Osteoblast (primary cell): ENCODE data around the gene AK8. TPM values are rescaled to one million over a fixed set of nuclear protein-coding genes. Genes with fewer than 3 reads are reported as not detected.
A peak's percentile ranks its signal among the peaks of the same experiment; 100 is the strongest.

ENCODE experiments used
- DNase-seq: peaks from one replicate; pipeline ENCODE4 v3.0.0; 2011; ENCODE audit warnings: low spot score, mixed read lengths; ENCODE audit not compliant: insufficient read length; ENCODE audit errors: missing footprints
- H2AFZ ChIP-seq: 2 replicates; pipeline ENCODE4 v1.6.0; 2011; ENCODE audit warnings: mild to moderate bottlenecking, low read length
- H3K27ac ChIP-seq: 2 replicates; pipeline ENCODE4 v1.5.1; 2011; ENCODE audit warnings: mild to moderate bottlenecking, low read depth, low read length, moderate library complexity
- H3K27me3 ChIP-seq: 2 replicates; pipeline ENCODE4 v1.6.0; 2012; ENCODE audit warnings: mild to moderate bottlenecking, control low read depth, inconsistent platforms, low read length, moderate library complexity; ENCODE audit not compliant: insufficient read depth
- H3K36me3 ChIP-seq: 2 replicates; pipeline ENCODE4 v1.5.1; 2011; ENCODE audit warnings: mild to moderate bottlenecking, low read length, control low read depth, moderate library complexity; ENCODE audit not compliant: insufficient read depth
- H3K4me1 ChIP-seq: 2 replicates; pipeline ENCODE4 v1.5.1; 2011; ENCODE audit warnings: mild to moderate bottlenecking, low read length, control low read depth, moderate library complexity; ENCODE audit not compliant: insufficient read depth
- H3K4me2 ChIP-seq: 2 replicates; pipeline ENCODE4 v1.6.0; 2011; ENCODE audit warnings: mild to moderate bottlenecking, low read length; ENCODE audit not compliant: insufficient read depth
- H3K4me3 ChIP-seq: fragments of 200-600 bp; sonication (generic); 3 replicates; pipeline ENCODE4 v1.5.1; 2012; ENCODE audit warnings: mild to moderate bottlenecking, low read length, inconsistent platforms; ENCODE audit not compliant: insufficient read depth
- H3K79me2 ChIP-seq: 2 replicates; pipeline ENCODE4 v1.6.0; 2012; ENCODE audit warnings: mild to moderate bottlenecking, low read length, control low read depth, inconsistent platforms; ENCODE audit not compliant: insufficient read depth
- H3K9me3 ChIP-seq: 2 replicates; pipeline ENCODE4 v1.5.1; 2011; ENCODE audit warnings: low read depth, low read length, control low read depth
- H4K20me1 ChIP-seq: 2 replicates; pipeline ENCODE4 v1.6.0; 2012; ENCODE audit warnings: mild to moderate bottlenecking, low read length, control low read depth; ENCODE audit not compliant: insufficient read depth
- CTCF ChIP-seq: IDR thresholded peaks from 2 replicates; pipeline ENCODE4 v1.5.1; 2011; ENCODE audit warnings: mild to moderate bottlenecking, low read depth, low read length, moderate library complexity; ENCODE audit errors: extremely low read depth
- total RNA-seq: library from RNA; depleted of rRNA; stranded (reverse); fragments of >200 nt; gene quantifications from 2 replicates; pipeline ENCODE4 v1.2.3, GENCODE V29; 2012

Gene AK8
- total RNA-seq, 1 donor: 1.1 TPM

GRCh38 chr9:132894862-132895835 lies 17.1 kb upstream of the AK8 start:
- no peak for TF ChIP-seq CTCF
- H3K4me1 ChIP-seq: no peaks in the 10 kb centered on the region
- H3K79me2 ChIP-seq: no peaks in the 10 kb centered on the region
- H3K4me2 ChIP-seq: no peak overlapping the region
- peaks cover 34% of the 10 kb centered on the region for H3K36me3 ChIP-seq
- H2AFZ ChIP-seq: no peak overlapping the region
- H3K4me3 ChIP-seq: no peak overlapping the region
- DNase-seq: peak; percentile 53
- no peaks in the 10 kb centered on the region for H4K20me1 ChIP-seq
- no peaks in the 10 kb centered on the region for H3K9me3 ChIP-seq
- H3K27ac ChIP-seq: no peak overlapping the region
- no peaks in the 10 kb centered on the region for H3K27me3 ChIP-seq

- no peak for DNase-seq
- no peaks in the 10 kb centered on the region for H3K4me1 ChIP-seq
- H3K36me3 ChIP-seq: peaks cover 27% of the 10 kb centered on the region
Observed at GRCh38 chr9:132894346-132894745, 16.3 kb upstream of the AK8 start.

DNA sequence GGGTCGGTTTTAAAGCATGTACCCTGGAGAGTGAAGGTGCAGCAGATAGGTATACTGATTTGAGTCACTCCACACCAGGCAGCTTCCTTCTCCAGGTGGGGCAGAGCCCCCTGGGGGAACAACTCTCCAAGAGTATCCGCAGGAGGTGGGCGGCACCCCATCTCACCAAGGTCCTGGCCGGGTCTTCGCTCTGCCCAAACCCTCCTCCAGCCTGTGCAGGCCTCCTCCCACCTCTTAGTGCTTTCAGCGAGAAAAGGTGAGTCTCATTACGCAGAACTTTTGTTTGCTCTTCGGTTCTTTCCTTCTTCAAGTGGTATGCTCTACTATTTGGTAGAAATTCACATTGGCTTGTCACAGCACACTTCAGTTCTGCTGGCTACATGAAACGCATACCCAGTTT lies 14.3 kb upstream of the AK8 start:
- Histone ChIP-seq H3K27me3 (no peaks in the 10 kb centered on the region), H3K4me1 (no peaks in the 10 kb centered on the region), H3K9me3 (no peaks in the 10 kb centered on the region), H3K27ac (no peak overlapping the region), H3K36me3 (peaks cover 22% of the 10 kb centered on the region), H3K79me2 (no peaks in the 10 kb centered on the region), H3K4me2 (no peak overlapping the region), H4K20me1 (no peaks in the 10 kb centered on the region), H3K4me3 (no peak overlapping the region), H2AFZ (no peak overlapping the region)
- DNase-seq: no peak
- TF ChIP-seq CTCF: no peak

More at GRCh38 chr9:132894346-132894745, 16.3 kb upstream of the AK8 start:
- Histone ChIP-seq H3K4me2 (no peak overlapping the region), H3K27ac (no peak overlapping the region), H3K4me3 (no peak overlapping the region), H3K9me3 (no peaks in the 10 kb centered on the region), H2AFZ (no peak overlapping the region), H3K79me2 (no peaks in the 10 kb centered on the region), H4K20me1 (no peaks in the 10 kb centered on the region), H3K27me3 (no peaks in the 10 kb centered on the region)
- TF ChIP-seq CTCF: no peak

DNA sequence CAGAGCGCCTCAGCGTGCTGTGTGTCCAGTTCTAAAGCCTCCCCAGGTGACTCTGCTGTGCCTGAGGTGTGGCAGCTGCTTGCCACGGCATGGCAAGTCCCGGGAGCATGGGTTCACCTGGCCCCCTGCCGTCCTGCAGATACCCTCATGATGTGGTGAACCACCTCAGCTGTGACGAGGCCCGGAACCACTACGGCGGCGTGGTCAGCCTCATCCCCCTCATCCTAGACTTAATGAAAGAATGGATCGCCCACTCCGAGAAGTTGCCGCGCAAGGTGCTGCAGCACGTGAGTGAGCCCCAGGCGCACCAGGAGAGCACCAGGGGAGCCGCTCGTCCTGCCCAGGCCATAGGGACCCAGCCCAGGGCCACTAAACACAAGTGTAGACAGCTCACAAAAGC lies 10.1 kb upstream of the AK8 start:
- H4K20me1 ChIP-seq: no peaks in the 10 kb centered on the region
- H2AFZ ChIP-seq: no peak overlapping the region
- DNase-seq: no peak
- peaks cover 3% of the 10 kb centered on the region for H3K36me3 ChIP-seq
- H3K79me2 ChIP-seq: no peaks in the 10 kb centered on the region
- no peak for TF ChIP-seq CTCF
- H3K4me1 ChIP-seq: no peaks in the 10 kb centered on the region
- no peaks in the 10 kb centered on the region for H3K27me3 ChIP-seq
- H3K4me3 ChIP-seq: no peak overlapping the region
- no peak overlapping the region for H3K4me2 ChIP-seq
- H3K27ac ChIP-seq: no peak overlapping the region
- H3K9me3 ChIP-seq: no peaks in the 10 kb centered on the region
